Measurements from ENCODE around the gene CYP1B1. TPM values are rescaled to one million over a fixed set of nuclear protein-coding genes. Genes with fewer than 3 reads are reported as not detected.
"Not testable (repeated sequence)": the region's sequence is repeated elsewhere in the genome, so short reads cannot be mapped to it uniquely, and the experiment has no call there.

Gene CYP1B1
- total and polyA plus RNA-seq, 2 donors, result 14.4 to 40.8 TPM

DNA sequence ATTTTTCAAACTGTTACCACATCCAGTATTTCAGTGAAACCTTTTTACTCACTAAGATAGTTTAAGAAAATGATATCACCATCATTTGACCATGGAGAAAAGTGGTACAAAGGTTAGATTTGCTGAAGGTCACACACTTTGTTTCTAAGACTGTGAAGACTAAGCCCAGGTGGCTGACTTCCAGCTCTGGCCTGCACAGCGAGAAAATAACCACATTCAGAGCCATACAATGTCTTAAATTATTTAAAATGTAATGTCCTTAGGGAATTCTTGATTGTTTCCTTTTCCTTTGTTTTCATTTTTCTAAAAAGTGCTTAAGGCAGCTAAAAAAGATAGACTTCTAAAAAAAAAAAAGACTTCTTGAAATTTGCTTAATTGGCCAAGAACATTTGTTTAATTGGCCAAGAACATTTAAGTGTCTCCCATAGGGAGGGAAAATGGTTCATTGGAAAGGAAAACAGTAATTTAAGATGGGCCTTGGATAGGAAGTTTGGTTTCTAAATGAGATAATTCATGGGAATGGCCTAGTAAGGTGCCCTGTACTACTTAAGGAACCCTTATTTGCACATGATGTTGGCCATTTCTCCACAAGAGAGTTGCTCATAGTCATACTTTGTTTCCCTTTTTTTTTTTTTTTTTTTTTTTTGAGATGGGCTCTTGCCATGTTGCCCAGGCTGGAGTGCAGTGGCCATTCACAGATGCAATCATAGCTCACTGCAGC lies 45.2 kb downstream of the CYP1B1 start:
- Histone ChIP-seq H3K4me1 (ENCODE audit: control insufficient read depth in 2 of 2, insufficient read depth in 2 of 2, low read length in 2 of 2) (no peaks in the 10 kb centered on the region), H3K27me3 (ENCODE audit: control insufficient read depth in 2 of 2, insufficient read depth in 1 of 2, low read length in 1 of 2) (peaks cover 0 to 3% of the 10 kb centered on the region in 2 donors), H3K9me3 (ENCODE audit: control insufficient read depth in 2 of 2, insufficient read depth in 1 of 2, low read length in 1 of 2) (no peaks in the 10 kb centered on the region), H3K4me3 (ENCODE audit: low read length in 2 of 2) (no peak overlapping the region), H3K36me3 (ENCODE audit: control insufficient read depth in 2 of 2, insufficient read depth in 2 of 2, low read length in 1 of 2) (no peaks in the 10 kb centered on the region), H3K27ac (ENCODE audit: low read depth in 1 of 2, low read length in 1 of 2) (no peak overlapping the region)
- no peak for DNase-seq (ENCODE audit: low read depth in 6 of 9, low spot score in 9 of 9)
- 81% methylated on average over 1 of the region's 1 CpG for WGBS

DNA sequence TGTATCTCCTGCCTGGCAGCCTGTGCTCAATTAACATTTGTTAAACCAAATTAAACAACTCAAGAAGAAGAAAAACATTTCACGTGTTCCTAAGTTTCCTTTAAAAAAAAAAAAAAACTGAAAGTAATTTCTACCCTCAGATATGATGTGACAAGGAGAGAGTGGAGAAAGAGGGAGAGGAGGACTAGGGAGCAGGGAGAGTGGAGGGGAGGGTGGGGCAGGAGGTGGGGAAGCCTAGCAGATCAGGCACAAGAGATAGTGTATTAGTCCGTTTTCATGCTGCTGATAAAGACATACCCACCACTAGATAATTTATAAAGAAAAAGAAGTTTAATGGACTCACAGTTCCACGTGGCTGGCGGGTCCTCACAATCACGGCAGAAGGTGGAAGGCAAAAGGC lies 46.4 kb downstream of the CYP1B1 start:
- WGBS, result 88% methylated on average over 5 of the region's 5 CpGs
- Histone ChIP-seq H3K27me3 (ENCODE audit: control insufficient read depth in 2 of 2, insufficient read depth in 1 of 2, low read length in 1 of 2) (peaks cover 0 to 3% of the 10 kb centered on the region in 2 donors), H3K27ac (ENCODE audit: low read depth in 1 of 2, low read length in 1 of 2) (no peak overlapping the region), H3K4me3 (ENCODE audit: low read length in 2 of 2) (no peak overlapping the region), H3K36me3 (ENCODE audit: control insufficient read depth in 2 of 2, insufficient read depth in 2 of 2, low read length in 1 of 2) (no peaks in the 10 kb centered on the region), H3K9me3 (ENCODE audit: control insufficient read depth in 2 of 2, insufficient read depth in 1 of 2, low read length in 1 of 2) (no peaks in the 10 kb centered on the region), H3K4me1 (ENCODE audit: control insufficient read depth in 2 of 2, insufficient read depth in 2 of 2, low read length in 2 of 2) (no peaks in the 10 kb centered on the region)
- DNase-seq (ENCODE audit: low read depth in 6 of 9, low spot score in 9 of 9), result no peak

DNA sequence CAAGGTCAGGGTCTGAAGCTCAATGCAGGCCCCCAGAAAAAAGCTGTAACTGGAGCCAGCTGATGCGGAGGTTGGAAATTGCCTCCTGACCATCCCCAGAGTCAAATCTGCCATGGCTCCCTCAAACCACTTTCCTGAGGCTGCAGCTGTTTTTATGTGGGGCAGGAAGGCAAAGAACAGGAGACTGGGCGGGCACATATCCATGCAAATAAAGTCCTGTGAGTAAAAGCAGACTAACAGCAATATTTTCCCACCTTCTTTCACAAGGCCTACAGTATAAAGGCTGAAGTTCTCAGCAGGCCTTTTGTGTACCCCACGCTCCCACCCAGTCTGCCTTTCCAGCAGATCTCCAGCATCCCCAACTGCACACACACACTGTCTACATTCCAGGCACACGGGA lies 47.1 kb downstream of the CYP1B1 start:
- WGBS, result 96% methylated on average over 4 of the region's 4 CpGs
- no peak for DNase-seq (ENCODE audit: low read depth in 6 of 9, low spot score in 9 of 9)

DNA sequence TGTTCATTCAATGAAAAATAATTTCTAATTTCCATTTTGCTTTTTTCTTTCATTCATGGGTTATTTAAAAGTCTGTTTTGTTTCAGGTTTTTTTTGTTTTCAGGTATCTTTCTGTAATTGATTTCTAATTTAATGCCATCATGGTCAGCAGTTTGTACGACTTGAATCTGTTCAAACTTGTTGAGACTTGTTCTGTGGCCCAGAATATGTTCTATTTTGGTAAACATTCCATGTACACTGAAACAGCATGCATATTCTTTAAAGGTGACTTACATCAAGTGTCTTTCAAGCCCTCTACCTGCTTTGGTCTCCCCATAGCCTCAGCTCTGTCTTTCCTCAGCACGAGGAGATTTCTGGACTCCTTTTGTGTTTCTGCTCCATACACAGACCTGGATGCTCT lies 49.1 kb downstream of the CYP1B1 start:
- Histone ChIP-seq H3K9me3 (ENCODE audit: control insufficient read depth in 2 of 2, insufficient read depth in 1 of 2, low read length in 1 of 2) (no peaks in the 10 kb centered on the region), H3K27me3 (ENCODE audit: control insufficient read depth in 2 of 2, insufficient read depth in 1 of 2, low read length in 1 of 2) (no peaks in the 10 kb centered on the region), H3K27ac (ENCODE audit: low read depth in 1 of 2, low read length in 1 of 2) (no peak overlapping the region), H3K4me3 (ENCODE audit: low read length in 2 of 2) (no peak overlapping the region), H3K36me3 (ENCODE audit: control insufficient read depth in 2 of 2, insufficient read depth in 2 of 2, low read length in 1 of 2) (no peaks in the 10 kb centered on the region), H3K4me1 (ENCODE audit: control insufficient read depth in 2 of 2, insufficient read depth in 2 of 2, low read length in 2 of 2) (no peaks in the 10 kb centered on the region)
- WGBS, result 87% methylated on average over 2 of the region's 2 CpGs
- no peak for DNase-seq (ENCODE audit: low read depth in 6 of 9, low spot score in 9 of 9)

More for the DNA sequence above, 47.1 kb downstream of the CYP1B1 start:
- H3K36me3 ChIP-seq (ENCODE audit: control insufficient read depth in 2 of 2, insufficient read depth in 2 of 2, low read length in 1 of 2), result no peaks in the 10 kb centered on the region
- H3K4me1 ChIP-seq (ENCODE audit: control insufficient read depth in 2 of 2, insufficient read depth in 2 of 2, low read length in 2 of 2), result no peaks in the 10 kb centered on the region
- H3K9me3 ChIP-seq (ENCODE audit: control insufficient read depth in 2 of 2, insufficient read depth in 1 of 2, low read length in 1 of 2), result no peaks in the 10 kb centered on the region
- no peak overlapping the region for H3K27ac ChIP-seq (ENCODE audit: low read depth in 1 of 2, low read length in 1 of 2)
- no peaks in the 10 kb centered on the region for H3K27me3 ChIP-seq (ENCODE audit: control insufficient read depth in 2 of 2, insufficient read depth in 1 of 2, low read length in 1 of 2)
- no peak overlapping the region for H3K4me3 ChIP-seq (ENCODE audit: low read length in 2 of 2)

DNA sequence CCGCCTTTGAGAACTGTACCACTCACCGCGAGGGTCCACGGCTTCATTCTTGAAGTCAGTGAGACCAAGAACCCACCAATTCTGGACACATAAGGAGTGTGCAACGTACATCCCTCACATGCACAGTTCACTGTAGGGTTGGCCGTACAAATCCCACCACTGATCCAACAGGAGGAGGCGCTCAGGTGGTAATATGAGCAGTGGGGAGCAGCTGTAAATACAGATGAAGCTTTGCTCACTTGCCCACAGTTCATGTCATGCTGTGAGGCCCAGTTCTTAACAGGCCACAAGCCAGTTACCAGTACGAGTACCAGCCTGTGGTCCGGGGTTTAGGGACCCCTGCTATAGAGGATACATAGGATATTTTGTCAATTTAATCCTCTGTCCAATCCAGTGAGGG lies 54.4 kb downstream of the CYP1B1 start:
- no peak overlapping the region for H3K27ac ChIP-seq (ENCODE audit: low read depth in 1 of 2, low read length in 1 of 2)
- H3K4me1 ChIP-seq (ENCODE audit: control insufficient read depth in 2 of 2, insufficient read depth in 2 of 2, low read length in 2 of 2), result no peaks in the 10 kb centered on the region
- no peak for DNase-seq (ENCODE audit: low read depth in 6 of 9, low spot score in 9 of 9)
- WGBS, result 95% methylated on average over 9 of the region's 9 CpGs
- H3K27me3 ChIP-seq (ENCODE audit: control insufficient read depth in 2 of 2, insufficient read depth in 1 of 2, low read length in 1 of 2), result no peaks in the 10 kb centered on the region
- H3K9me3 ChIP-seq (ENCODE audit: control insufficient read depth in 2 of 2, insufficient read depth in 1 of 2, low read length in 1 of 2), result peaks cover 0 to 4% of the 10 kb centered on the region in 2 donors
- H3K36me3 ChIP-seq (ENCODE audit: control insufficient read depth in 2 of 2, insufficient read depth in 2 of 2, low read length in 1 of 2), result no peaks in the 10 kb centered on the region
- H3K4me3 ChIP-seq (ENCODE audit: low read length in 2 of 2), result no peak overlapping the region

DNA sequence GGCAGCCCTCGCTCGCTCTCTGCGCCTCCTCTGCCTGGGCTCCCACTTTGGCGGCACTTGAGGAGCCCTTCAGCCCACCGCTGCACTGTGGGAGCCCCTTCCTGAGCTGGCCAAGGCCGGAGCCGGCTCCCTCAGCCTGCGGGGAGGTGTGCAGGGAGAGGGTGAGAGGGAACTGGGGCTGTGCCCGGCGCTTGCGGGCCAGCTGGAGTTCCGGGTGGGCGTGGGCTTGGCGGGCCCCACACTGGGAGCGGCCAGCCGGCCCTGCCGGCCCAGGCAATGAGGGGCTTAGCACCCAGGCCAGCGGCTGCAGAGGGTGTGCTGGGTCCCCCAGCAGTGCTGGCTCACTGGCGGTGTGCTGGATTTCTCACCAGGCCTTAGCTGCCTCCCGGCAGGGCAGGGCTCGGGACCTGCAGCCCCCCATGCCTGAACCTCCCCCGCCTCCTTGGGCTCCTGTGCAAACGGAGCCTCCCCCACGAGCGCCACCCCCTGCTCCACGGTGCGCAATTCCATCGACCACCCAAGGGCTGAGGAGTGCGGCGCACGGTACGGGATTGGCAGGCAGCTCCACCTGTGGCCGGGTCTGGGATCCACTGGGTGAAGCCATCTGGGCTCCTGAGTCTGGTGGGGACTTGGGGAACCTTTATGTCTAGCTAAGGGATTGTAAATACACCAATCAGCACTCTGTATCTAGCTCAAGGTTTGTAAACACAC lies 55.4 kb downstream of the CYP1B1 start:
- DNase-seq (ENCODE audit: low read depth in 6 of 9, low spot score in 9 of 9); H3K27me3 ChIP-seq (ENCODE audit: control insufficient read depth in 2 of 2, insufficient read depth in 1 of 2, low read length in 1 of 2); H3K27ac ChIP-seq (ENCODE audit: low read depth in 1 of 2, low read length in 1 of 2); H3K9me3 ChIP-seq (ENCODE audit: control insufficient read depth in 2 of 2, insufficient read depth in 1 of 2, low read length in 1 of 2); H3K4me3 ChIP-seq (ENCODE audit: low read length in 2 of 2); H3K36me3 ChIP-seq (ENCODE audit: control insufficient read depth in 2 of 2, insufficient read depth in 2 of 2, low read length in 1 of 2); H3K4me1 ChIP-seq (ENCODE audit: control insufficient read depth in 2 of 2, insufficient read depth in 2 of 2, low read length in 2 of 2): not testable (repeated sequence)
- WGBS, result 98% methylated on average over 33 of the region's 33 CpGs

DNA sequence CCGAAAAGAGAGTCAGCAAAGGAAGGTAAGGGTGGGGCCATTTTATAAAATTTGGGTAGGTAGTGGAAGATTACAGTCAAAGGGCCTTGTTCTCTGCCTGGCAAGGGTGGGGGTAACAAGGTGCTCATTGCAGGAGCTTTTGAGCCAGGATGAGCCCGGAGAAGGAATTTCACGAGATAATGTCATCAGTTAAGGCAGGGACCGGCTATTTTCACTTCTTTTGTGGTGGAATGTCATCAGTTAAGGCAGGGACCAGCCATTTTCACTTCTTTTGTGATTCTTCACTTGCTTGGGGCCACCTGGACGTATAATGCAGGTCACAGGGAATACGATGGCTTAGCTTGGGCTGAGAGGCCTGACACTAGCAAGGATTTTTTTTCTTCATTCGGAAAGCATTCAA lies 58.1 kb downstream of the CYP1B1 start:
- Histone ChIP-seq H3K27ac (ENCODE audit: low read depth in 1 of 2, low read length in 1 of 2) (no peak overlapping the region), H3K4me3 (ENCODE audit: low read length in 2 of 2) (no peak overlapping the region), H3K36me3 (ENCODE audit: control insufficient read depth in 2 of 2, insufficient read depth in 2 of 2, low read length in 1 of 2) (no peaks in the 10 kb centered on the region), H3K27me3 (ENCODE audit: control insufficient read depth in 2 of 2, insufficient read depth in 1 of 2, low read length in 1 of 2) (no peaks in the 10 kb centered on the region), H3K9me3 (ENCODE audit: control insufficient read depth in 2 of 2, insufficient read depth in 1 of 2, low read length in 1 of 2) (peaks cover 0 to 4% of the 10 kb centered on the region in 2 donors), H3K4me1 (ENCODE audit: control insufficient read depth in 2 of 2, insufficient read depth in 2 of 2, low read length in 2 of 2) (no peaks in the 10 kb centered on the region)
- WGBS, result 84% methylated on average over 7 of the region's 7 CpGs
- no peak for DNase-seq (ENCODE audit: low read depth in 6 of 9, low spot score in 9 of 9)

Other genes starting within 250 kb of the CYP1B1 start
- gene RMDN2, start 150.9 kb downstream of the CYP1B1 start, total RNA-seq, result 8.9 TPM
- gene RMDN2, start 150.9 kb downstream of the CYP1B1 start, polyA plus RNA-seq, result 12.0 TPM